SK-N-SH (cell line): ENCODE data around the gene KRTAP5-11.
"Not testable (repeated sequence)": the region's sequence is repeated elsewhere in the genome, so short reads cannot be mapped to it uniquely, and the experiment has no call there.

Experiments
- CHD2 ChIP-seq: fragments of 150-350 bp; IDR thresholded peaks from 2 replicates; pipeline ENCODE4 v1.6.1; 2018; ENCODE audit warnings: low read length; ENCODE audit not compliant: partially characterized antibody
- CTCF ChIP-seq: fragments of 200-600 bp; sonication (generic); IDR thresholded peaks from 2 replicates; pipeline ENCODE4 v1.6.1; 2017; ENCODE audit warnings: antibody characterized with exemption, mild to moderate bottlenecking, moderate library complexity
- EP300 ChIP-seq, 2 experiments: IDR thresholded peaks; 2 replicates each; pipeline versions ENCODE4 v1.4.0 to v1.6.1; 2012; ENCODE audit warnings: borderline replicate concordance in 1 of 2, low read depth in 1 of 2, low read length in 1 of 2
- EZH2phosphoT487 ChIP-seq: fragments of 200-600 bp; sonication (generic); IDR thresholded peaks from 2 replicates; pipeline ENCODE4 v1.6.1; 2017; ENCODE audit warnings: low read depth, mixed run types, mild to moderate bottlenecking, antibody characterized with exemption, moderate library complexity, borderline replicate concordance
- GABPA ChIP-seq: IDR thresholded peaks from 2 replicates; pipeline ENCODE4 v1.4.0; 2012; ENCODE audit warnings: low read depth, mild to moderate bottlenecking
- MAX ChIP-seq: IDR thresholded peaks from 2 replicates; pipeline ENCODE4 v1.4.0; 2012; ENCODE audit warnings: low read depth
- MXI1 ChIP-seq: IDR thresholded peaks from 2 replicates; pipeline ENCODE4 v1.6.1; 2012; ENCODE audit warnings: mild to moderate bottlenecking, low read depth, low read length, improper control_type of control experiment
- POLR2AphosphoS5 ChIP-seq: IDR thresholded peaks from 2 replicates; pipeline ENCODE4 v1.6.1; 2012; ENCODE audit warnings: low read depth, low read length
- RAD21 ChIP-seq: IDR thresholded peaks from 2 replicates; pipeline ENCODE4 v1.6.1; 2012; ENCODE audit warnings: mild to moderate bottlenecking, low read length
- TAF1 ChIP-seq: IDR thresholded peaks from 2 replicates; pipeline ENCODE4 v1.6.1; 2012; ENCODE audit warnings: low read depth, mild to moderate bottlenecking, low read length, moderate library complexity, borderline replicate concordance
- TCF12 ChIP-seq: IDR thresholded peaks from 2 replicates; pipeline ENCODE4 v1.4.0; 2012
- TEAD4 ChIP-seq: IDR thresholded peaks from 2 replicates; pipeline ENCODE4 v1.4.0; 2012; ENCODE audit warnings: mild to moderate bottlenecking, borderline replicate concordance; ENCODE audit not compliant: insufficient read depth
- USF2 ChIP-seq: fragments of 150-350 bp; IDR thresholded peaks from 2 replicates; pipeline ENCODE4 v1.6.1; 2017; ENCODE audit warnings: antibody characterized with exemption, low read length, low read depth, borderline replicate concordance
- YY1 ChIP-seq: IDR thresholded peaks from 2 replicates; pipeline ENCODE4 v1.4.0; 2012; ENCODE audit warnings: low read depth, mild to moderate bottlenecking

- TF ChIP-seq CTCF; EP300 (IDR thresholded peaks at IDR 0.05; ENCODE audit: borderline replicate concordance in 1 of 2, low read depth in 1 of 2, low read length in 1 of 2); USF2; EZH2phosphoT487; TCF12; MXI1; RAD21; MAX; POLR2AphosphoS5; GABPA; TEAD4; CHD2; TAF1; YY1: not testable (repeated sequence)
Measured at GRCh38 chr11:71567633-71568032, 15.0 kb downstream of the KRTAP5-11 start.
